ENCODE measurements around the gene MTHFD1L.
"Not testable (repeated sequence)": the region's sequence is repeated elsewhere in the genome, so short reads cannot be mapped to it uniquely, and the experiment has no call there.

Gene MTHFD1L

DNA sequence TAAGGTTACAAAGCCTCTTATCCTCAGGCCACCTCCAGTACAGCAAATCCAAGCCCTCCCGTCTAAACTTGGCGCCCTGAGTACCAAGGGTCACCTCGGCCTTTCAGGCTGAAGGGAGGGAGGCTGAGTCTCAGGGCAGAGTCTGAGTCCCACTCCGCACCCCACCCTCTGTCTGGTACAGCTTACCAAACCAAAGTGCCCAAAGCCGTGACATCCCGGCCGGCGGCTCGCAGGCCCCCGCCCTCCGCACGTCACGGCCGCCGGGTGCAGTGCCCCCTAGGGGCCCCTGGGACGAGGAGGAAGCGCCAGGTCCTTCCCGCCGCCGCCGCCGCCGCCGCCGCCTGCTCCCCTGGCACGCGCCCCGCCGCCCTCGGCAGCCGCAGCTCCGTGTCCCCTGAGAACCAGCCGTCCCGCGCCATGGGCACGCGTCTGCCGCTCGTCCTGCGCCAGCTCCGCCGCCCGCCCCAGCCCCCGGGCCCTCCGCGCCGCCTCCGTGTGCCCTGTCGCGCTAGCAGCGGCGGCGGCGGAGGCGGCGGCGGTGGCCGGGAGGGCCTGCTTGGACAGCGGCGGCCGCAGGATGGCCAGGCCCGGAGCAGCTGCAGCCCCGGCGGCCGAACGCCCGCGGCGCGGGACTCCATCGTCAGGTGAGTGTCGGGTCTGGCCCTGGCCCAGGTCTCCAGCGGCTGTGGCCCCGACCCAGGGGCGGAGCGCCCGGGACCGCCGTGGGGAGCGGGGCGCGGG lies at the start of gene MTHFD1L:
Gene MTHFD1L, plus strand, starts transcription at position 297 of the 741 bp plus-strand sequence. Its CDS starts 121 bp downstream, at position 418.
- peak; percentile 69 for DNase-seq (ENCODE audit: low read depth)

DNA sequence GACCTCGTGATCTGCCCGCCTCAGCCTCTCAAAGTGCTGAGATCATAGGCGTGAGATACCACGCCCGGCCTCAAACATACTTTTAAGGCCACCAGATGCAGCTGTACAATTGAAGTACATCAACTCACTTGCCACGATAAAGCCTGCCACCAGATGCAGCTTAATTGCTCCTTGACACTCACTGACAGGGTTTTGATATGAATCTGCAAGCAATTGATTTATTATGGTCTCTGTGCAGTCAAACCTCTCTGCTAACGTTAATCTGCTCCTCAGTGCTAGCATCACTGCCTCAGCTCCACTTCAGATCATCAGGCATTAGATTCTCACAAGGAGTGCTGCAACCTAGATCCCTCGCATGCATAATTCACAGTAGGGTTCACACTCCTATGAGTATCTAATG lies 48.9 kb upstream of the MTHFD1L start:
- not testable (repeated sequence) for DNase-seq (ENCODE audit: low read depth)

DNA sequence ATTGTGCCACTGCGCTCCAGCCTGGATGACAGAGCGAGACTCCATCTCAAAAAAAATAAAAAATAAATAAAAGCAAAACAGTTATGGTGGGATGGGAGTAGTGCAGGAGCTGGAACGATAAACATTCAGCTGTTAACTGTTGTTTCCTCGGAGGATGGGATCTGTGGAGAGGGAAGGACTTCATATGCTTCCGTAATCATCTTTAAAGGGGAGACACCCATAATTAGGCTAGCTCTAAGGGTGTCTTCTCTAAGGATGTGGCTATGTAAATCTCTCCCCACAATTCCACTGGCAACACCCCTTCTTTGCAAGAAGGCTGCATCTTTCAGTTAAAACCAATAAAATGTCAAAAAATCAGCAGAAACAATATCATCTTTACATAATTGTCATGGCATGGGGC lies 42.6 kb upstream of the MTHFD1L start:
- no peak for DNase-seq (ENCODE audit: low read depth)

DNA sequence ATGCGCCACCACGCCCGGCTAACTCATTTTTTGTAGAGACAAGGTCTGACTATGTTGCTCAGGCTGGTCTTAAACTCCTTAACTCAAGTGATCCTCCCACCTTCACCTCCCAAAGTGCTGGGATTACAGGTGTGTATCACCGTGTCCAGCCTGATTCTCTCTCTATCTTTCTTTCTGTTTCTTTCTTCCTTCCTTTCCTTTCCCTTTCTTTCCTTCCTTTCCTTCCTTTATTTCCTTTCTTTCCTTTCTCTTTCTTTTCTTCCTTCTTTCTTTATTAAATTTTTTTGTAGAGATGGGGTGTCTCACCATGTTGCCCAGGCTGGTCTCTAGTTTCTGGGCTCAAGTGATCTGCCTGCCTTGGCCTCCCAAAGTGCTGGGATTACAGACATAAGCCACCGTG lies 38.7 kb upstream of the MTHFD1L start:
- DNase-seq (ENCODE audit: low read depth) = no peak

DNA sequence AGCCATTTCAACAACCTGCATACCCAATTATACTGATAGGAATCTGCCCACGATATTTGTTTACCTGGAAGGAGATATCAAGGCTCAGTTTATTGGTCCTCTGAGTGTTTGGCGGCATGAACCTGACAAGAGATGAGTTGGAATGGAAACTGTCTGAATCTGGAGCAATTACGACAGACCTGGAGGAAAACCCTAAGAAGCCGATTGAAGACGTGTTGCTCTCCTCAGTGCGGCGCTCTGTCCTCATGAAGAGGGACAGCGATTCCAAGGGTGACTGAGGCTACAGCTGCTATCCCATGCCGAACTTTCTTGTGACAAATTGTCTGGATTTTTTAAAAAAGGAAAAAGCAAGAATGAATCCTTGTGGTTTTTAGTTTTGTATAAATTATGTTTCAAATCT lies 37.4 kb upstream of the MTHFD1L start:
- not testable (repeated sequence) for DNase-seq (ENCODE audit: low read depth)

DNA sequence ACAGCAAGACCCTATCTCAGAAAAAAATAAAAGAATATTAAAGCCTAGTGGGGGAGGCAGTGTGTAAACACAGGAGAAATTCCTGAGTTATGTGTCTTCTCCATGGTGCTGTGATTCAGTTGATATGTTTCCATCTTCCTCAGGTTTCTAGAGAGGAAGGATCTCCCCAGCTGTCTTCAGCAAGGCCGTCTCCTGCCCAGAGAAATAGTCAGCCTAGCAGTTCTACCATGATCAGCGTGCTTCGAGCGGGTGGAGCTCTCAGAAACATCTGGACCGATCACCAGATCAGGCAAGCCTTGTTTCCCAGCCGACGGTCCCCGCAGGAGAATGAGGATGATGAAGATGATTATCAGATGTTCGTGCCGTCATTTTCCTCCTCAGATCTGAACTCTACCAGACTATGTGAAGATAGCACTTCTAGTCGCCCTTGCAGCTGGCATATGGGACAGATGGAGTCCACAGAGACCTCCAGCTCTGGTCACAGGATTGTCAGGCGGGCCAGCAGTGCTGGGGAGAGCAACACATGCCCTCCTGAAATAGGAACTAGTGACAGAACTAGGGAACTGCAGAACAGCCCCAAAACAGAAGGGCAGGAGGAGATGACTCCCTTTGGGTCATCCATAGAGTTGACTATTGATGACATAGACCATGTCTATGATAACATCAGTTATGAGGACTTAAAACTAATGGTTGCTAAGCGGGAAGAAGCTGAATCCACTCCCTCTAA lies 34.9 kb upstream of the MTHFD1L start:
- no peak for DNase-seq (ENCODE audit: low read depth)

DNA sequence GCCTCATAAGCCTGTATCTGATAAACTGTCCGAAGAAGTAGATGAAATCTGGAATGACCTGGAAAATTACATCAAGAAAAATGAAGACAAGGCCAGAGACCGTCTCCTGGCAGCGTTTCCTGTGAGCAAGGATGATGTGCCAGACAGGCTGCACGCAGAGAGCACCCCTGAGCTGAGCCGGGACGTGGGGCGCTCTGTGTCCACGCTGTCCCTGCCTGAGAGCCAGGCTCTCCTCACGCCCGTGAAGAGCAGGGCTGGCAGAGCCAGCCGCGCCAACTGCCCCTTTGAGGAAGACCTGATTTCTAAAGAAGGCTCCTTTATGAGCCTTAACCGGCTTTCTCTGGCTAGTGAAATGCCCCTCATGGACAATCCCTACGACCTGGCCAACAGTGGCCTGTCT lies 33.9 kb upstream of the MTHFD1L start:
- DNase-seq (ENCODE audit: low read depth) = no peak

DNA sequence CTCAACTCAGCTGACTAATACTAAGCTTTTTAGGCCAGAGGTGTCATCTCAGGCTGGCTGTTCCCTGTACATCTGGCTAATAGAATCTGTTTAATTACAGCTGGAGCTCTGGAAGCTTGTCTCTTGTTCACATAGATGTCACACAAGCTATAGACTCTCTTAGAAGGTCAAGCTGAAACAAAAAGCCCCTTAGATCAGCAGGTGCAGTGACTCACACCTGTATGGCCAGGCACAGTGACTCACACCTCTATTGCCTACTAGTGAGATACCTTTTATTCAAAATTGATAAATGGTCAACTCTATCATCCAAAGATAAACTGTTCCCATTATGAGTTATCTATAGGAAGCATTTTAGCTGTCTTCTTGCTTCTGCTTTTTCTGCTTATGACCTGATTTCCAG lies 29.9 kb upstream of the MTHFD1L start:
- no peak for DNase-seq (ENCODE audit: low read depth)

DNA sequence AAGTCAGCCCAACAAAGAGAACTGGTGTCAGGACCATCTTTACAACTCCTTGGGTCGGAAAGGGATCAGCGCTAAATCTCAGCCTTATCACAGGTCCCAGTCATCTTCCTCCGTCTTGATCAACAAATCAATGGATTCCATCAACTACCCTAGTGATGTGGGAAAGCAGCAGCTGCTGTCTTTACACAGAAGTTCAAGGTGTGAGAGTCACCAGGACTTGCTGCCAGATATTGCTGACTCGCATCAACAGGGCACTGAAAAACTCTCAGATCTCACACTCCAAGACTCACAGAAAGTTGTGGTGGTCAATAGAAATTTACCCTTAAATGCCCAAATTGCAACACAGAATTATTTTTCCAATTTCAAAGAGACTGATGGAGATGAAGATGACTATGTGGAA lies 25.3 kb upstream of the MTHFD1L start:
- no peak for DNase-seq (ENCODE audit: low read depth)

DNA sequence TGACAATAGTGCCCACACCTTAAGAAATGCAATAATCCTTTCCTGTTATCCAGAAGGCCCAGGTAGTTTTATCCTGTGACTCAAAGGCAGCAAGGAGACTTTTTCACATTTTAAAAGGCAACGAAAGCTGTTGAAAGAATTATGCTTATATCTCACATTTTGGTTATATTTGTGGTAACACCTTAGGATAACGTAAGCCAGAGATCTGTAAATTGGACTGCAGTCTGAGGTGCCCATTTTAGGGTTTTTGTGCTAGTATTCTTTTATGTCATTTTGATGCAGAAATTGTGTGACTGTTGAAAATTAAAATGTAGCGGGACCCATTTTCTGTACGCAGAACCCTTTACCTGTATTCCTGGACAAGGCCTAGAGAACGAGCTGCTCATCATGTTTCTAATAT lies 24.3 kb upstream of the MTHFD1L start:
- no peak for DNase-seq (ENCODE audit: low read depth)

DNA sequence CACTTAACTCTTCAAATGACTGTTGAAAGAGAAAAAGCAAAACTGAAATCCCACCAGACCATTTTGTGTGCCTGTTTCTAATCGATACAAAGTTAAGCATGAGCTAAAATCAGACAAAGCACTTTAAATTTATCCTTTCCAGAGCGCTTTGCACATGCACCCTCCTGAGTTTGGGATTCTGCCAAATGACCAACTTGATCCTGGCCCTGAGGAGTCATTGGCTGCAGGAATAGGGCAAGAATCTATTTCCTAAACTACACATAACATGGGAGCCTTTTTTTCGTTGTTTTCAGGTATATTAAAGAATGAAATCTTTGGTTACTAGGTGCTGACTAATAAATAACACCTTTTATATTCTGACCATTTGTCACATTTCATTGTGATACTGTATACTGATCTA lies 23.8 kb upstream of the MTHFD1L start:
- DNase-seq (ENCODE audit: low read depth) = no peak

DNA sequence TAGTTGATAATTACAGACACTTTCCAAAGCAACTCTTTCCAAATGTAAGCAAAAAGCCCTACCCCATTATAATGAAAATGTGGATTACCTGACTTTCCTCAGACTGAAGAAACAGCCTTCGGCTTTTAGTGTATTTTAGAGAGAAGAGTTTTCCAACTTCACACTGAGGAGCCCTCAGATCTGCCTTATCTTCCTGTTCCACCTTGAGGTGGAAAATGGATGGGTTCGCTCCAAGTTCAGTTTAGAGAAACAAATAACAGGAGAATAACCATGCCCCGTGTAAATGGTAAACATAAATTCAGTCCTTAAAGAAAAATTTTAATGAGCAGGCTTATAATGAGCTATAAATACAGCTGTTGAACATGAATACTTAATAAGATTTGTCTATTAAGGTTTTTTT lies 21.1 kb upstream of the MTHFD1L start:
- no peak for DNase-seq (ENCODE audit: low read depth)

DNA sequence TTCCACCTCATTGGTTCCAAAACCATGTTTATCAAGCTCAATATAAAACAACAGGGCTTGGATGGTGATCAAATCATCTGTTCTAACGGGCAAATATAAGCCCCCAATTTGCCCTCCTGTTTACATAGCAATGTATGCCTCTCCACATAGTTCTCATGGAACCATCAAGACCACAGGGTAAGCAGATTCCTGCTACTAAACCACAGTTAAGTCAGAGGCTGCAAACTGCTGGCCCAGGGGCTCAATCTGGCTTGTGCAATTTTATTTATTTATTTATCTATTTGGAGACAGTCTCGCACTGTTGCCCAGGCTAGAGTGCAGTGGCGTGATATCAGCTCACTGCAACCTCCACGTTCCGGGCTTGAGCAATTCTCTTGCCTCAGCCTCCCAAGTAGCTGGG lies 18.9 kb upstream of the MTHFD1L start:
- DNase-seq (ENCODE audit: low read depth) = no peak

DNA sequence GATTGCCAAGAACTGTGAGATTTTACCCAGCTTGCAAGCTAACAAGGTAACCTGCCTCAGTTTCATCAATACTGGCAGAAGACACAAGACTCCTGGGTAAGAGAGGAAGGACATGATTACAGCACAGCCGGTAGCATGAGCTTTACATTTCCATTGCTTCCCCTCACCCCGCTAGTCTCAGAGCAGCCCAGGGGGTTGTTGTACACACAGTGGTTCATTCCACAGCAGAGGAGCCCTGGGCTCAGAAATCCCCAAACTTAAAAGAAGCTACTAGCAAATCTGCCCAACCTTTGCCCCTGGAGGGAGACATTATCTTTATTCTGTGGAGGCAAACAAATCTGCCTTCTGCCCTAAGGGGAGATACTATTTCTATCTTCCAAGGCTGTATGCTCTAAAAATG lies 17.1 kb upstream of the MTHFD1L start:
- DNase-seq (ENCODE audit: low read depth) = no peak

DNA sequence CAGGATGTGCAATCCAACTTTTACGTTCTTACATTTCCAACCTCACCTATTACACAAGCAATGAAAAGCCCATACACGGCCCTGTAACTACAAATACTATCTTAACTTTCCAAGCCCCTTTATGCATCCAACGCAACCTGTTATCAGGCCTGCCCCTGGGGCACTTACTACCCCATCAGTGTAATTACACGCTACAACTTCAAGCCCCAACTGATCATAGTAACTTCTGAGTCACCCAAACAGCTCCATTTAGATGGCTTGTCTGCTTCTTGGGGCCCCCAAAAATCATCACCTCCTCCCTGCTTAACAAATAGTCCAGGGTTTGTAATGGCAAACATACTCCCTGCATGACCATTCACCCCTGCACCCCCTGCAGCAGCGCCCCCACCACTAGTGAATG lies 11.1 kb upstream of the MTHFD1L start:
- not testable (repeated sequence) for DNase-seq (ENCODE audit: low read depth)

DNA sequence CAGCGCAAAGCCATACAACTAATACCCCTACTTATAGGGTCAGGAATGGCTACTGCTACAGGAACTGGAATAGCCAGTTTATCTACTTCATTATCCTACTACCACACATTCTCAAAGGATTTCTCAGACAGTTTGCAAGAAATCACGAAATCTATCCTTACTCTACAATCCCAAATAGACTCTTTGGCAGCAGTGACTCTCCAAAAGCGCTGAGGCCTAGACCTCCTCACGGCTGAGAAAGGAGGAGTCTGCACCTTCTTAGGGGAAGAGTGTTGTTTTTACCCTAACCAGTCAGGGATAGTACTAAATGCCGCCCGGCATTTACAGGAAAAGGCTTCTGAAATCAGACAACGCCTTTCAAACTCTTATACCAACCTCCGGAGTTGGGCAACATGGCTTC lies 10.3 kb upstream of the MTHFD1L start:
- DNase-seq (ENCODE audit: low read depth) = not testable (repeated sequence)

DNA sequence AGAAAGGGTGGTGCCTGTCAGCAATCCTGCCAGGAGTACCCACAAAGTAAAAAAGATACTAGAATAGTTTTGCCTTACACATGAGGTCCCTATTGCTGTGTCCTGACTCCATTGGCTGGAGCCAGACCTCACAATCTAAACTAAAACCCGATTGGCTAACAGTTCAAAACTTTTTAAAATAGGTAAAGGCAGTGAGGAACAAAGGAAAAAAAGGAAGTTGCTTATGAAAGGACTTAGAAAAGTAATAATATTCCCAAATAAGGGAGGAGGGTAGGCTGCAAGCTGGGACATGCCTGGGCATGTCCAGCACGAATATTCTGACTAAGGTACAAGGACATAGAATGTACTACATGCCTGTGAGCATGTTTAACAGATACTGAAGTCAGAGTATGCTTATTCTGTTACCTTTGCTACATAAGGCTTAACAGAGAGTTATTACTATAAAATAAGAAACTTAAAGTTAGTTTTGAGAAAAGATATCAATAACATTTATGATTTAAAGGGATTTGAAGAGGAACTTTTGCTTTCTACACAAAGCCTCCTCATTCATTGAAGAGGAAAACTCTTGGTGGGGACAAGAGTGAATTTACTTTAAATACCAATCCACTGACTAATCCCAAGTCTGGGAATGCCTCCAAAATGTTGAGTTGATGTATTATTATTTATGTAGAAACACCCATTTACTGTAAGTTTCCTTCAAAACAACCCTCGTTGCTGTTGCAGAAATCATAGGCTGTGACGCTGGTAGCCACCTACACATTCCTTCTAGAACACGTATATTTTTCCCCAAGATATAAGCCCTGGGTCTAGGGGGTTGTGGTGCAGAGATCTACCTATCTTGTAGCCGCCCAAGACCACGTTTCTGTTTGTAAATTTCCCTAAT lies 8.2 kb upstream of the MTHFD1L start:
- DNase-seq (ENCODE audit: low read depth) = peak; percentile 97

DNA sequence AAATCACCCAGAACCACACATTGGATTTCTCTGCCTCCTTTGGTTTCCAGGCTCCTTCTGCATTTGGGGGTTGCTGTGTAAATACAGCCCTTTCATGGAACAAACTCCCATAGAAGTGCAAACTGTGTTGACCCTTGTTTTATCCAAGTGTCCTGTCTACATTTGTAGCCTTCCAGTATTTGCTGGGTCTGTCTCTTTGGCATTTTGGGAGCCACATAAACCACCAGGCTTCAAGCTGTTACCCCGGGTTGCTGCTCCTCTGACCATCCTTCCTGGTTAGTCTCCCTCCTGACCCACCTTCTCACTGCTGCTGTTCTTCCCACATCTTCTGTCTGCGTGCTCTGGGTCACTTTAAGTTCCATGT lies 7.6 kb upstream of the MTHFD1L start:
- no peak for DNase-seq (ENCODE audit: low read depth)

DNA sequence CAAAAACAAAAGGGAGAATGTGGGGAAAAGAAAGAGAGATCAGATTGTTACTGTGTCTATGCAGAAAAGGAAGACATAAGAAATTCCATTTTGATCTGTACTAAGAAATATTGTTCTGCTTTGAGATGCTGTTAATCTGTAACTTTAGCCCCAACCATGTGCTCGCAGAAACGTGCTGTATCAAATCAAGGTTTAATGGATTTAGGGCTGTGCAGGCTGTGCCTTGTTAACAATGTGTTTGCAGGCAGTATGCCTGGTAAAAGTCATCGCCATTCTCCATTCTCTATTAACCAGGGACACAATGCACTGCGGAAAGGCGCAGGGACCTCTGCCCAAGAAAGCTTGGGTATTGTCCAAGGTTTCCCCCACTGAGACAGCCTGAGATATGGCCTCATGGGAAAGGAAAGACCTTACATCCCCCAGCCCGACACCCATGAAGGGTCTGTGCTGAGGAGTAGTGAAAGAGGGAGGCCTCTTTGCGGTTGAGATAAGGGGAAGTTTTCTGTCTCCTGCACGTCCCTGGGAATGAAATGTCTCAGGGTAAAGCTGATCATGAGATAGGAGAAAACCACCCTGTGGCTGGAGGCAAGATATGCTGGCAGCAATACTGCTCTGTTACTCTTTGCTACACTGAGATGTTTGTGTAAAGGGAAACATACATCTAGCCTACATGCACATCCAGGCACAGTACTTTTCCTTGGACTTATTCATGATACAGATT lies 3.9 kb upstream of the MTHFD1L start:
- not testable (repeated sequence) for DNase-seq (ENCODE audit: low read depth)

DNA sequence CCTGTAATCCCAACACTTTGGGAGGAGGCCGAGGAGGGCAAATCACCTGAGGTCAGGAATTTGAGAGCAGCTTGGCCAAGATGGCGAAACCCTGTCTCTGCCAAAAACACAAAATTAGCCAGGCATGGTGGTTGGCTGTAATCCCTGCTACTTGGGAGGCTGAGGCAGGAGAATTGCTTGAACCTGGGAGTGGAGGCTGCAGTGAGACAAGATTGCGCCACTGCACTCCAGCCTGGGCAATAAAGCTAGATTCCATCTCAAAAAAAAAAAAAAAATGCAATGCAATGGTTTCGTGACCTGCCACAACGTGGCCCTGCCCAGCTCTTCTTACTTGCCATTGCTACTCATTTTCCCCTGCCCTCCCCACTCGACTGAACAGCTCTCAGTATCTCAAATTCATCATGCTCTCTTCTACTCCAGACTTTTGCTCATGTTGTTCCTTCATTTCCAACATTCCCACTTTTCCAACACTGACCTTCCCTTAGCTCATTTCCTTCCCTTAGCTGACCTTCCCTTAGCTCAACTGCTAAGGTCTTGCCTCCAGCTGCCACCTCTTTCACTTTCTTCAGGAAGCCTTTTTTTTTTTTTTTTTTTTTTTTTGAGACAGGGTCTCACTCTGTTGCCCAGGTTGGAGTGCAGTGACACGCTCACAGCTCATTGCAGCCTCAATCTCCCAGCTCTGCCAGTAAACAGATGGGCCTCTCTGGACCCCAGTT lies 2.1 kb upstream of the MTHFD1L start:
- DNase-seq (ENCODE audit: low read depth) = no peak

DNA sequence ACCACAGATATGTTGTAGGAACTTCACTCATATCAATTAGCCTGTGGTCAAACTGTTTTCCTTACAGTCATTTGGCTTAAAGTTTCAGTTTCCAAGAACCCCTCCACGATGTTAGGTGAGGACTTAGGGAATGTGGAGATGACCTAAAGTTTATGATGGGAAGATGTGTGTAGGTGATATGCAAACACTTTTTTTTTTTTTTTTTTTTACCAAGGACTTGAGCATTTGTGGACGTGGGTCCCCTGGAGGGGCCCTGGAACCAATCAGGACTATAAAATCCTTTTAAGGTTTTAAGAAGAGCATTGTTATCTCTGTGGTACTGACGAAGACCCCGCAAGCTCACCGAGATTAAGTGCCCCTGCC lies 478 bp upstream of the MTHFD1L start:
- DNase-seq (ENCODE audit: low read depth) = no peak

All from fibroblast of the conjunctiva (primary cell).